PC-3 (cell line): ENCODE results near the gene FGF16. TPM values are rescaled to one million over a fixed set of nuclear protein-coding genes. Genes with fewer than 3 reads are reported as not detected.

Experiments used
- ATAC-seq: fragments of 200-7000 bp; cut with Tn5 transposase; 2 replicates; pipeline ENCODE4 v1.9.1; 2020; ENCODE audit warnings: mild to moderate bottlenecking, moderate library complexity
- BruUV-seq: library from RNA; stranded (reverse); fragments of 400-500 nt; replicated peaks from 2 replicates; lab custom pipeline; 2021; lab: Mats Ljungman, UMichigan
- CTCF ChIA-PET: fragments of 300-600 bp; sonication (Branson Sonifier 250); formaldehyde crosslinking; loops from one replicate; lab custom pipeline; 2022; ENCODE audit warnings: antibody characterized with exemption; lab: Charles Lee
- POLR2A ChIA-PET: fragments of 300-600 bp; sonication (Branson Sonifier 250); formaldehyde crosslinking; loops from one replicate; lab custom pipeline; 2022; ENCODE audit warnings: antibody characterized with exemption; ENCODE audit not compliant: unreplicated experiment; lab: Charles Lee
- DNase-seq: peaks from one replicate; pipeline ENCODE4 v3.0.0-alpha.2; 2015
- H2AFZ ChIP-seq: fragments of 300-600 bp; sonication (generic); 2 replicates; pipeline ENCODE4 v1.6.0; 2016; ENCODE audit warnings: antibody characterized with exemption, low read length
- H3F3A ChIP-seq: fragments of 300-600 bp; sonication (generic); one replicate; pipeline ENCODE4 v1.6.0; 2017; ENCODE audit warnings: antibody characterized with exemption, low read length, control low read depth, mild to moderate bottlenecking; ENCODE audit not compliant: unreplicated experiment
- H3K27ac ChIP-seq: fragments of 300-600 bp; sonication (generic); 2 replicates; pipeline ENCODE4 v1.5.1; 2016; ENCODE audit warnings: mild to moderate bottlenecking, low read length
- H3K27me3 ChIP-seq: fragments of 300-600 bp; sonication (generic); 2 replicates; pipeline ENCODE4 v1.6.1; 2016; ENCODE audit warnings: low read length, mixed read lengths
- H3K36me3 ChIP-seq: fragments of 300-600 bp; sonication (generic); 2 replicates; pipeline ENCODE4 v1.6.1; 2016; ENCODE audit warnings: low read depth, mixed run types, low read length, mixed read lengths
- H3K4me1 ChIP-seq: fragments of 300-600 bp; sonication (generic); 2 replicates; pipeline ENCODE4 v1.5.1; 2016; ENCODE audit warnings: low read length; ENCODE audit not compliant: insufficient read depth
- H3K4me2 ChIP-seq: fragments of 300-600 bp; sonication (generic); 2 replicates; pipeline ENCODE4 v1.6.0; 2016; ENCODE audit warnings: low read length
- H3K4me3 ChIP-seq: fragments of 300-600 bp; sonication (generic); 2 replicates; pipeline ENCODE4 v1.5.1; 2016; ENCODE audit warnings: mild to moderate bottlenecking, low read length, mixed read lengths
- H3K79me2 ChIP-seq: fragments of 300-600 bp; sonication (generic); 2 replicates; pipeline ENCODE4 v1.6.1; 2017; ENCODE audit warnings: low read length, mixed read lengths
- H3K9ac ChIP-seq: fragments of 300-600 bp; sonication (generic); 2 replicates; pipeline ENCODE4 v1.6.0; 2016; ENCODE audit warnings: mild to moderate bottlenecking, low read length
- H3K9me2 ChIP-seq: fragments of 300-600 bp; sonication (generic); replicated peaks from 2 replicates; pipeline ENCODE4 v1.6.1; 2016; ENCODE audit warnings: mixed run types, low read length, mixed read lengths
- H3K9me3 ChIP-seq: fragments of 300-600 bp; sonication (generic); 2 replicates; pipeline ENCODE4 v1.6.1; 2016; ENCODE audit warnings: low read length, mixed read lengths
- H4K20me1 ChIP-seq: fragments of 300-600 bp; sonication (generic); 2 replicates; pipeline ENCODE4 v1.6.1; 2016; ENCODE audit warnings: low read length, mixed read lengths
- EZH2 ChIP-seq: fragments of 300-600 bp; sonication (generic); IDR thresholded peaks from one replicate; pipeline ENCODE4 v1.6.1; 2017; ENCODE audit warnings: antibody characterized with exemption, mild to moderate bottlenecking, low read length; ENCODE audit not compliant: unreplicated experiment
- EZH2phosphoT487 ChIP-seq: fragments of 300-600 bp; sonication (generic); IDR thresholded peaks from 2 replicates; pipeline ENCODE4 v1.6.1; 2018; ENCODE audit warnings: mild to moderate bottlenecking, antibody characterized with exemption, low read length, borderline replicate concordance
- intact Hi-C: fragments of 100-400 bp; cut with micrococcal nuclease; formaldehyde crosslinking; loops from 2 replicates; pipeline ENCODE4 v1.9.0; 2023
- total RNA-seq: library from RNA; depleted of rRNA; stranded (reverse); fragments of >200 nt; gene quantifications from 2 replicates; pipeline ENCODE4 v1.2.3, GENCODE V29; 2014
- TF ChIP-seq, protein P1 (sequence below): fragments of 300-600 bp; sonication (generic); conservative IDR thresholded peaks from 2 replicates; pipeline ENCODE4 v1.5.1; 2017; ENCODE audit warnings: antibody characterized with exemption, low read depth, mild to moderate bottlenecking, low read length

Gene FGF16
- total RNA-seq, 1 experiment from 2014 or later, result not detected

DNA sequence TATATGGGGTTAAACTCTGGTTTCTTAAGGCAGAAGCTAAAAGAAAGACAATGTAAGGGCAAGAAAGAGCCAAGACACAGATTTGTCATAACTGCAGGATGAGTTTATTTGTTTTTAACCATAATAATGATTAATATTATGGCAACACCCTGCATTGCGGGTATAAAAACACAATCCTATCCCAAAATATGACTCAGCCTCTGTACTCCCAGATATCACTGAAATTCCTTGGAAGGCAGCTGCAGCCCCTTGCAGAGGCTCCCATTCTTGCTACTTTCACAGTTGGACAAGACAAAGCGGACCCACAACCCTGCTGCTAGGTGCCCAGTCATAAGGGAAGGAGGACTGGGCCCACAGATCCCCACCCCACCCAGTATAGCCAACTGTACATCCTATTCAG is 20.4 kb upstream of the FGF16 start:
- H3K9me3 ChIP-seq, result no peaks in the 10 kb centered on the region
- ATAC-seq (peak; percentile 77), DNase-seq (peak; percentile 81)
- no peak overlapping the region for H2AFZ ChIP-seq
- ChIA-PET CTCF (no interaction called here), POLR2A (no interaction called here)
- peak overlapping the region; percentile 61 for H3K4me2 ChIP-seq
- BruUV-seq, result no TSS peak
- no peaks in the 10 kb centered on the region for H3K79me2 ChIP-seq
- no peaks in the 10 kb centered on the region for H4K20me1 ChIP-seq
- H3K9me2 ChIP-seq, result no peaks in the 10 kb centered on the region
- TF ChIP-seq EZH2, result no peak
- TF ChIP-seq, protein P1, sequence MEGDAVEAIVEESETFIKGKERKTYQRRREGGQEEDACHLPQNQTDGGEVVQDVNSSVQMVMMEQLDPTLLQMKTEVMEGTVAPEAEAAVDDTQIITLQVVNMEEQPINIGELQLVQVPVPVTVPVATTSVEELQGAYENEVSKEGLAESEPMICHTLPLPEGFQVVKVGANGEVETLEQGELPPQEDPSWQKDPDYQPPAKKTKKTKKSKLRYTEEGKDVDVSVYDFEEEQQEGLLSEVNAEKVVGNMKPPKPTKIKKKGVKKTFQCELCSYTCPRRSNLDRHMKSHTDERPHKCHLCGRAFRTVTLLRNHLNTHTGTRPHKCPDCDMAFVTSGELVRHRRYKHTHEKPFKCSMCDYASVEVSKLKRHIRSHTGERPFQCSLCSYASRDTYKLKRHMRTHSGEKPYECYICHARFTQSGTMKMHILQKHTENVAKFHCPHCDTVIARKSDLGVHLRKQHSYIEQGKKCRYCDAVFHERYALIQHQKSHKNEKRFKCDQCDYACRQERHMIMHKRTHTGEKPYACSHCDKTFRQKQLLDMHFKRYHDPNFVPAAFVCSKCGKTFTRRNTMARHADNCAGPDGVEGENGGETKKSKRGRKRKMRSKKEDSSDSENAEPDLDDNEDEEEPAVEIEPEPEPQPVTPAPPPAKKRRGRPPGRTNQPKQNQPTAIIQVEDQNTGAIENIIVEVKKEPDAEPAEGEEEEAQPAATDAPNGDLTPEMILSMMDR, result no peak
- TF ChIP-seq EZH2phosphoT487, result no peak
- H3K27ac ChIP-seq, result peak overlapping the region; percentile 83
- H3K27me3 ChIP-seq, result no peaks in the 10 kb centered on the region
- intact Hi-C loops, result loop anchor here (5.0 kb wide), 2 partner anchors 70 to 170 kb away; no protein-coding TSS in a partner anchor
- H3K4me3 ChIP-seq, result no peak overlapping the region; the same call in 1 of the 2 replicates
- no peaks in the 10 kb centered on the region for H3K36me3 ChIP-seq
- H3K4me1 ChIP-seq, result peaks cover 36% of the 10 kb centered on the region
- peaks cover 4% of the 10 kb centered on the region for H3F3A ChIP-seq
- peak overlapping the region; percentile 52 for H3K9ac ChIP-seq

DNA sequence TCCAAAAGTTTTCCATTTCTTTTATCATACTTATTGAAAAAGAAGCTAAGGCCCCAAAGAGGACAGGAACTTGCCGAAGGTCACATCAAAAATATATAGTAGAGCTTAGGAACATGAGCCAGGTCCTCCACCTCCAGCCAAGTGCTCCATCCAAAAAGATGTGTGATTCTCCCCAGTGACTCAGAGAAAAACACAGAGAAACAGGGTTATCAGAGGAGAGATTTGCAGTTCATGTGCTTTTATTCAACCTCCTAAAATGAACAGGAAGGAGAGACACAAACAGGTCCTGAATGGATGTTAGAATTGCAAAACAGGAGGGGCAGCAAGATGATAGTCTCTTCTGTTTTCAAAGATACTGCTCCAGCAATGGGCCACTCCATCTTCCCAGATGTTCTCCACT is 19.6 kb upstream of the FGF16 start:
- Histone ChIP-seq H3K36me3 (no peaks in the 10 kb centered on the region), H2AFZ (no peak overlapping the region), H3K4me1 (peaks cover 36% of the 10 kb centered on the region), H3K27ac (peak overlapping the region; percentile 83), H3K27me3 (no peaks in the 10 kb centered on the region), H3K9me2 (no peaks in the 10 kb centered on the region), H3K4me2 (peak overlapping the region; percentile 61), H3K9ac (peak overlapping the region; percentile 52), H3K4me3 (no peak overlapping the region), H3F3A (peaks cover 4% of the 10 kb centered on the region), H4K20me1 (no peaks in the 10 kb centered on the region), H3K9me3 (no peaks in the 10 kb centered on the region), H3K79me2 (no peaks in the 10 kb centered on the region)
- no TSS peak for BruUV-seq
- ChIA-PET POLR2A (no interaction called here), CTCF (interaction anchor here (0.6 kb wide), 1 partner anchor 471 kb away, joined by 3 read pairs; no protein-coding TSS in a partner anchor)
- ATAC-seq (0 out of 2 replicates have a peak, but pooled peaks have one; percentile 8), DNase-seq (no peak)
- TF ChIP-seq, protein P1, result no peak
- TF ChIP-seq EZH2phosphoT487 (no peak), EZH2 (no peak)
- intact Hi-C loops, result loop anchor here (5.0 kb wide), 2 partner anchors 70 to 170 kb away; no protein-coding TSS in a partner anchor

GRCh38 chrX:77428551-77428950 is 18.6 kb upstream of the FGF16 start:
- no peaks in the 10 kb centered on the region for H3K27me3 ChIP-seq
- no peaks in the 10 kb centered on the region for H3K36me3 ChIP-seq
- peak overlapping the region; percentile 83; the same call in 1 of the 2 replicates for H3K27ac ChIP-seq
- no peaks in the 10 kb centered on the region for H4K20me1 ChIP-seq
- no peaks in the 10 kb centered on the region for H3K9me2 ChIP-seq
- H3K4me2 ChIP-seq, result no peak overlapping the region
- H3K79me2 ChIP-seq, result no peaks in the 10 kb centered on the region
- ATAC-seq (no peak; the same call in 1 of the 2 replicates), DNase-seq (no peak)
- H3F3A ChIP-seq, result peaks cover 4% of the 10 kb centered on the region
- POLR2A ChIA-PET, result no interaction called here
- CTCF ChIA-PET, result no interaction called here
- TF ChIP-seq, protein P1, result no peak
- no peak for TF ChIP-seq EZH2phosphoT487
- TF ChIP-seq EZH2, result no peak
- H3K4me1 ChIP-seq, result peaks cover 32% of the 10 kb centered on the region
- no TSS peak for BruUV-seq
- intact Hi-C loops, result loop anchor here (5.0 kb wide), 2 partner anchors 69 to 169 kb away; no protein-coding TSS in a partner anchor
- peak overlapping the region; percentile 9; the same call in 1 of the 2 replicates for H2AFZ ChIP-seq
- no peak overlapping the region for H3K4me3 ChIP-seq
- no peak overlapping the region for H3K9ac ChIP-seq
- H3K9me3 ChIP-seq, result no peaks in the 10 kb centered on the region
